Airway epithelial cell (primary cell): ENCODE results near the gene BRICD5. TPM values are rescaled to one million over a fixed set of nuclear protein-coding genes. Genes with fewer than 3 reads are reported as not detected.

Experiments
- total RNA-seq: library from RNA; depleted of rRNA; stranded (reverse); fragments of >200 nt; gene quantifications from 2 replicates; pipeline ENCODE4 v1.2.3, GENCODE V29; 2015

The BRICD5 gene
- total RNA-seq: 2.5 and 3.5 TPM in 2 replicates

GRCh38 chr16:2210386-2211365 lies at the start of gene BRICD5:
BRICD5 (minus strand) TSS chr16:2210863; CDS start chr16:2210833, 30 bp downstream.

GRCh38 chr16:2251296-2252111 lies 40.8 kb upstream of the BRICD5 start, which contains the start of gene ECI1:
ECI1 (minus strand) TSS chr16:2251587; CDS start chr16:2251566, 21 bp downstream.

GRCh38 chr16:2236337-2237101 lies 25.9 kb upstream of the BRICD5 start, which contains the start of gene DNASE1L2:
DNASE1L2 (plus strand) TSS chr16:2236444; CDS start chr16:2236817, 373 bp downstream.

GRCh38 chr16:2223221-2223941 lies 12.7 kb upstream of the BRICD5 start, which contains the start of gene E4F1:
E4F1 (plus strand) TSS chr16:2223591; CDS start chr16:2223614, 23 bp downstream.

GRCh38 chr16:2214719-2214968 lies 4.0 kb upstream of the BRICD5 start, which contains the start of gene PGP:
PGP (minus strand) TSS chr16:2214840; CDS start chr16:2214777, 63 bp downstream.

GRCh38 chr16:2205104-2205966 lies 5.3 kb downstream of the BRICD5 start, which contains the start of gene MLST8:
MLST8 (plus strand) TSS chr16:2205454; CDS start chr16:2206086, 632 bp downstream.

GRCh38 chr16:2196162-2196980 lies 14.3 kb downstream of the BRICD5 start, which contains the start of gene CASKIN1:
CASKIN1 (minus strand) TSS chr16:2196605; CDS start chr16:2196432, 173 bp downstream.

Other genes with a start within 250 kb of the BRICD5 start
- gene RPS2, start 246.0 kb downstream of the BRICD5 start, total RNA-seq: 3,748 and 4,325 TPM in 2 replicates
- not detected in 2 replicates for gene RNF151, start 244.0 kb downstream of the BRICD5 start, total RNA-seq
- gene TBL3, start 238.8 kb downstream of the BRICD5 start, total RNA-seq: 114 and 119 TPM in 2 replicates
- 1.1 and 2.2 TPM in 2 replicates for gene NOXO1, start 229.4 kb downstream of the BRICD5 start, total RNA-seq
- gene GFER, start 226.7 kb downstream of the BRICD5 start, total RNA-seq: 20.3 and 22.9 TPM in 2 replicates
- 2.1 and 5.4 TPM in 2 replicates for gene SYNGR3, start 220.9 kb downstream of the BRICD5 start, total RNA-seq
- gene ZNF598, start 201.0 kb downstream of the BRICD5 start, total RNA-seq: 52.9 and 61.7 TPM in 2 replicates
- 3.6 and 4.0 TPM in 2 replicates for gene NPW, start 191.1 kb downstream of the BRICD5 start, total RNA-seq
- 24.8 and 25.5 TPM in 2 replicates for gene NHERF2, start 184.0 kb downstream of the BRICD5 start, total RNA-seq
- gene NTHL1, start 163.0 kb downstream of the BRICD5 start, total RNA-seq: 32.8 and 43.2 TPM in 2 replicates
- gene TSC2, start 162.9 kb downstream of the BRICD5 start, total RNA-seq: 33.8 and 35.0 TPM in 2 replicates
- gene PKD1, start 75.0 kb downstream of the BRICD5 start, total RNA-seq: 43.3 and 71.5 TPM in 2 replicates
- gene RAB26, start 62.2 kb downstream of the BRICD5 start, total RNA-seq: 0.49 and 5.0 TPM in 2 replicates
- gene TRAF7, start 55.1 kb downstream of the BRICD5 start, total RNA-seq: 58.2 and 65.4 TPM in 2 replicates
- gene CASKIN1, start 14.3 kb downstream of the BRICD5 start, total RNA-seq: 0.42 and 0.46 TPM in 2 replicates
- 68.9 and 81.9 TPM in 2 replicates for gene MLST8, start 5.4 kb downstream of the BRICD5 start, total RNA-seq
- 21.9 and 26.8 TPM in 2 replicates for gene PGP, start 4.0 kb upstream of the BRICD5 start, total RNA-seq
- 23.9 and 26.2 TPM in 2 replicates for gene E4F1, start 12.7 kb upstream of the BRICD5 start, total RNA-seq
- gene DNASE1L2, start 25.6 kb upstream of the BRICD5 start, total RNA-seq: 0.19 and 0.21 TPM in 2 replicates
- 36.0 and 39.4 TPM in 2 replicates for gene ECI1, start 40.7 kb upstream of the BRICD5 start, total RNA-seq
- gene RNPS1, start 57.3 kb upstream of the BRICD5 start, total RNA-seq: 178 and 219 TPM in 2 replicates
- gene ABCA3, start 129.9 kb upstream of the BRICD5 start, total RNA-seq: 0.56 TPM in 1 of 2 replicates, not detected in the other
- 19.6 and 22.9 TPM in 2 replicates for gene CCNF, start 218.6 kb upstream of the BRICD5 start, total RNA-seq
- 11.4 and 19.5 TPM in 2 replicates for gene TEDC2, start 249.2 kb upstream of the BRICD5 start, total RNA-seq